ENCODE measurements around the gene ZNF44. TPM values are rescaled to one million over a fixed set of nuclear protein-coding genes. Genes with fewer than 3 reads are reported as not detected.

ZNF44 gene
- total RNA-seq, 1 experiment from 2014 or later, result 2.5 TPM

GRCh38 chr19:12265921-12266704 lies 28.6 kb downstream of the ZNF44 start:
- Histone ChIP-seq H3K27ac (ENCODE audit: low read depth, low read length, poor library complexity, severe bottlenecking) (no peak overlapping the region), H3K36me3 (ENCODE audit: insufficient read depth, low read length, poor library complexity, severe bottlenecking) (no peaks in the 10 kb centered on the region), H3K4me3 (ENCODE audit: low read depth, low read length, poor library complexity, severe bottlenecking) (no peak overlapping the region), H3K4me1 (ENCODE audit: insufficient read depth, low read length, poor library complexity, severe bottlenecking) (no peaks in the 10 kb centered on the region), H3K27me3 (replicated peaks; ENCODE audit: insufficient read depth, low read depth, low read length, poor library complexity) (no peaks in the 10 kb centered on the region), H3K9me3 (ENCODE audit: low read depth, low read length, poor library complexity, severe bottlenecking) (peaks cover 27% of the 10 kb centered on the region)
- TF ChIP-seq EZH2 (IDR thresholded peaks at IDR 0.05; ENCODE audit: borderline replicate concordance, low read depth, low read length, poor library complexity, severe bottlenecking), result no peak
- TF ChIP-seq, protein P1, sequence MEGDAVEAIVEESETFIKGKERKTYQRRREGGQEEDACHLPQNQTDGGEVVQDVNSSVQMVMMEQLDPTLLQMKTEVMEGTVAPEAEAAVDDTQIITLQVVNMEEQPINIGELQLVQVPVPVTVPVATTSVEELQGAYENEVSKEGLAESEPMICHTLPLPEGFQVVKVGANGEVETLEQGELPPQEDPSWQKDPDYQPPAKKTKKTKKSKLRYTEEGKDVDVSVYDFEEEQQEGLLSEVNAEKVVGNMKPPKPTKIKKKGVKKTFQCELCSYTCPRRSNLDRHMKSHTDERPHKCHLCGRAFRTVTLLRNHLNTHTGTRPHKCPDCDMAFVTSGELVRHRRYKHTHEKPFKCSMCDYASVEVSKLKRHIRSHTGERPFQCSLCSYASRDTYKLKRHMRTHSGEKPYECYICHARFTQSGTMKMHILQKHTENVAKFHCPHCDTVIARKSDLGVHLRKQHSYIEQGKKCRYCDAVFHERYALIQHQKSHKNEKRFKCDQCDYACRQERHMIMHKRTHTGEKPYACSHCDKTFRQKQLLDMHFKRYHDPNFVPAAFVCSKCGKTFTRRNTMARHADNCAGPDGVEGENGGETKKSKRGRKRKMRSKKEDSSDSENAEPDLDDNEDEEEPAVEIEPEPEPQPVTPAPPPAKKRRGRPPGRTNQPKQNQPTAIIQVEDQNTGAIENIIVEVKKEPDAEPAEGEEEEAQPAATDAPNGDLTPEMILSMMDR (conservative IDR thresholded peaks at IDR 0.05; ENCODE audit: low read depth, low read length), result no peak
- ChIA-PET CTCF (no interaction called here), POLR2A (ENCODE audit: low non-redundant PET) (no interaction called here)
- no peak for DNase-seq (ENCODE audit: low spot score)
- BruUV-seq (replicated peaks), result no TSS peak
- intact Hi-C loops (cut with micrococcal nuclease; ENCODE audit: unreplicated experiment), result no loop called here

DNA sequence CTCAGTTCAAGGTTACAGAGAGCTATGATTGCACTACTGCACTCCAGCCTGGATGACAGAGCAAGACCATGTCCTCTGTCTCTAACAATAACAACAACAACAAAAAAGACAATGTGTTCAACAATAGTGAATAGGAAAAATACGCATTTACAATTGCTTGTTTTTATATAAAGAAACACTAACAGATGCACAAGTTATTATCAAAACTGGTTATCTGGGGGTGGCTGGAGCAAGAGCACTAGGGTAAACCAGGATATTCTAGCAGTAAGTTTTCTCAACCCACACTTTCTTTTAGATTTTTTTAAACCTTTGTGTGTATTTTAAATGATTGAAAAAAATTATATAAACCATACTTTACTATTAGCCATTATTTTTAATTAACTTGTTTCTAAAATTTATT lies 33.1 kb downstream of the ZNF44 start:
- no peak overlapping the region for H3K27ac ChIP-seq (ENCODE audit: low read depth, low read length, poor library complexity, severe bottlenecking)
- no peaks in the 10 kb centered on the region for H3K36me3 ChIP-seq (ENCODE audit: insufficient read depth, low read length, poor library complexity, severe bottlenecking)
- no TSS peak for BruUV-seq (replicated peaks)
- no peak overlapping the region for H3K4me3 ChIP-seq (ENCODE audit: low read depth, low read length, poor library complexity, severe bottlenecking)
- no peaks in the 10 kb centered on the region for H3K4me1 ChIP-seq (ENCODE audit: insufficient read depth, low read length, poor library complexity, severe bottlenecking)
- CTCF ChIA-PET, result no interaction called here
- H3K27me3 ChIP-seq (replicated peaks; ENCODE audit: insufficient read depth, low read depth, low read length, poor library complexity), result no peaks in the 10 kb centered on the region
- intact Hi-C loops (cut with micrococcal nuclease; ENCODE audit: unreplicated experiment), result no loop called here
- no peak for TF ChIP-seq EZH2 (IDR thresholded peaks at IDR 0.05; ENCODE audit: borderline replicate concordance, low read depth, low read length, poor library complexity, severe bottlenecking)
- POLR2A ChIA-PET (ENCODE audit: low non-redundant PET), result no interaction called here
- H3K9me3 ChIP-seq (ENCODE audit: low read depth, low read length, poor library complexity, severe bottlenecking), result peaks cover 8% of the 10 kb centered on the region
- no peak for DNase-seq (ENCODE audit: low spot score)

DNA sequence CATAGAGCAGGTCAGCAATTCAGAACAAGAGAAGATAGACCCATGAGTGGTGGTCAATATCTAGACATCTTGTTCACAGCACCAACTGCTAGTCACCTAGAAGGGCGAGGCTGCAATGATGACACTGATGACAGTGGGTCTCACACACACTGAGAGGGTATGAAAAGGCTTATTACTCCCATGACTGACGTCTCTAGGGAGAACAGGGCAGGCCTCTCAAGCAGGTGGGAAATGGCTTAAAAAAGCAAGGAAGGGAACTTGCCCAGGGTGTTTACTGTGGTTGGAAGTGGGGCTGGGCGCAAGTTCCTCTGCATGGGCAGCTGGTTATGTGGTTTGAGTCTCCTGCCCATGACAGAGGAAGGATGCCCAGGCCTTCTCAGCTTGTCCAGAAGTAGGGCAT lies 33.8 kb downstream of the ZNF44 start:
- ChIA-PET POLR2A (ENCODE audit: low non-redundant PET) (no interaction called here), CTCF (no interaction called here)
- no peaks in the 10 kb centered on the region for H3K36me3 ChIP-seq (ENCODE audit: insufficient read depth, low read length, poor library complexity, severe bottlenecking)
- intact Hi-C loops (cut with micrococcal nuclease; ENCODE audit: unreplicated experiment), result no loop called here
- TF ChIP-seq, protein P1 (conservative IDR thresholded peaks at IDR 0.05; ENCODE audit: low read depth, low read length), result no peak
- TF ChIP-seq EZH2 (IDR thresholded peaks at IDR 0.05; ENCODE audit: borderline replicate concordance, low read depth, low read length, poor library complexity, severe bottlenecking), result no peak
- peaks cover 4% of the 10 kb centered on the region for H3K9me3 ChIP-seq (ENCODE audit: low read depth, low read length, poor library complexity, severe bottlenecking)
- DNase-seq (ENCODE audit: low spot score), result no peak
- H3K4me1 ChIP-seq (ENCODE audit: insufficient read depth, low read length, poor library complexity, severe bottlenecking), result no peaks in the 10 kb centered on the region
- no peak overlapping the region for H3K4me3 ChIP-seq (ENCODE audit: low read depth, low read length, poor library complexity, severe bottlenecking)
- BruUV-seq (replicated peaks), result no TSS peak
- no peaks in the 10 kb centered on the region for H3K27me3 ChIP-seq (replicated peaks; ENCODE audit: insufficient read depth, low read depth, low read length, poor library complexity)
- no peak overlapping the region for H3K27ac ChIP-seq (ENCODE audit: low read depth, low read length, poor library complexity, severe bottlenecking)

- no peaks in the 10 kb centered on the region for H3K9me3 ChIP-seq (ENCODE audit: low read depth, low read length, poor library complexity, severe bottlenecking)
- no TSS peak for BruUV-seq (replicated peaks)
Measured at GRCh38 chr19:12260236-12260635, 34.4 kb downstream of the ZNF44 start.

More at GRCh38 chr19:12260236-12260635, 34.4 kb downstream of the ZNF44 start:
- Histone ChIP-seq H3K4me3 (ENCODE audit: low read depth, low read length, poor library complexity, severe bottlenecking) (no peak overlapping the region), H3K4me1 (ENCODE audit: insufficient read depth, low read length, poor library complexity, severe bottlenecking) (no peaks in the 10 kb centered on the region), H3K27ac (ENCODE audit: low read depth, low read length, poor library complexity, severe bottlenecking) (no peak overlapping the region), H3K27me3 (replicated peaks; ENCODE audit: insufficient read depth, low read depth, low read length, poor library complexity) (no peaks in the 10 kb centered on the region), H3K36me3 (ENCODE audit: insufficient read depth, low read length, poor library complexity, severe bottlenecking) (no peaks in the 10 kb centered on the region)
- no peak for DNase-seq (ENCODE audit: low spot score)
- ChIA-PET POLR2A (ENCODE audit: low non-redundant PET) (no interaction called here), CTCF (no interaction called here)
- TF ChIP-seq EZH2 (IDR thresholded peaks at IDR 0.05; ENCODE audit: borderline replicate concordance, low read depth, low read length, poor library complexity, severe bottlenecking), result no peak
- TF ChIP-seq, protein P1 (conservative IDR thresholded peaks at IDR 0.05; ENCODE audit: low read depth, low read length), result no peak
- intact Hi-C loops (cut with micrococcal nuclease; ENCODE audit: unreplicated experiment), result no loop called here

Data from A673 (cell line).